ENCODE data around the gene DPH3.

- TF ChIP-seq POLR2A (IDR thresholded peaks at IDR 0.05; ENCODE audit: low read depth, low read length): no peak
- TF ChIP-seq POLR2AphosphoS5 (IDR thresholded peaks at IDR 0.05; ENCODE audit: low read depth, low read length): no peak
- no peak for TF ChIP-seq PAX5 (IDR thresholded peaks at IDR 0.05; ENCODE audit: insufficient read depth, low read length, severe bottlenecking)
Observed at GRCh38 chr3:16286161-16286560, 21.4 kb upstream of the DPH3 start.

Data from GM12891 (cell line).